HPDE6-E6E7 (cell line): ENCODE results near the gene PDZD2.

Experiments
- DNase-seq: peaks from one replicate; pipeline ENCODE4 v3.0.0; 2011; ENCODE audit warnings: missing footprints; ENCODE audit errors: extremely low spot score

Gene PDZD2

DNA sequence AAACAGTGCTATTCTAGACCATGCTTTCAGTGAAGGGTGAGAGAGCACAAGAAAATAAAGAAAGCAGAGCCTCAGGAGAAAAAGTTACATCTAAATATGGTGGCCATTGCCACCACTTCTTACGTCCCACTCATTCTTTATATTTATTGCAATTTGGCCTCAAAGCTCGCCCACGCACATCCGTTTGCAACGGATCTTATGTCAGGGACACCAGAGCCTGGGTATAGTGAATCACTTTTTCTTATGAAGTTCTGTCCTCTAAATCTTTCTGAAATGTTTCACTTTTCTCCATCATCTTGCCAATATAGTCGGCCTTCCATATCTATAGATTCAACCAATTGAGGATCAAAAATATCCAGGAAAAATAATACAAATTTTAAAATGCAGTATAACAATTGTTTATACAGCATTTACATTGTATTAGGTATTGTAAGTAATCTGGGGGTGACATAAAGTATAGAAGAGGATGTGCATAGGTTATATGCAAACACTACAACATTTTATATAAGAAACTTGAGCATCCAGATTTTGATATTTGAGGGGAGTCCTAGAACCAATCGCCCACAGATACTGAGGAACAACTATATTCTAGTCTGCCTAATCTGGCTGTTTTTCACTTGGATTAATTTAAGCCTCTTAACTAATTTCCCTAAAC is 500.0 kb downstream of the PDZD2 start:
- DNase-seq, result no peak

GRCh38 chr5:32143617-32144377 is 504.9 kb downstream of the PDZD2 start:
- DNase-seq, result no peak

DNA sequence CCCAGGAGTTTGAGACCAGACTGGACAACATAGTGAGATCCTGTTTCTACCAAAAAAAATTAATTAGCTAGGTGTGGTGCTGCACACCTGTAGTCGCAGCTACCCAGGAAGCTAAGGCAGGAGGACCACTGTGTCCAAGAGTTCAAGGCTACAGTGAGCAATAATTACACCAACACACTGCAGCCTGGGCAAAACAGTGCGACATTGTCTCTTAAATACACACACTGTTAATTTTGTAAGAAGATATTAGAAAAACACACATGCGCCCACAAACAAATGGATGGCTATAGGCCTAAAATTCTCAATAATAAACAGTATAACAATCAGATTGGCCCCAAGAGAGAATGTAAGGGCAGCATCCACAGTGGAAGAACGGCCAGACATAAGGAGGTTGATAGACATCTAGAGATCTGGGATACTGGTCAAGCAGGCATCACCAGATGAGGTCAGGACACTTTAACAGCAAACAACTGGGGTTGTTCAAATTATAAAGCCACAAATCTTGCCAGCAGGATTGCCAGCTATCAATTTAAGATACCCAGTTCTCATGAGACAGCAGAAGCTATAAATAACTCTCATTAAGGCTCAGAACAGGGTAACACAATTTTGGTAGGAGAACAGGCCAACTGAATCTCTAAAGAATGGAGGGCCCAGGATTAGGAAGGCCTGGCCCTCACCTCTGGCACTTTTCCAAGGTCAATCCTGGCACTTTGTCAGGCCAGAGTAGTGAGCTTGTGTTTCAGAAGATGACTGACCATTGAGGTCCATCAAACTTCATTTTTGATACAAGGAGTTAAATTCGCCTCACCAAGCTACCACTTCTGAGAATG is 505.7 kb downstream of the PDZD2 start:
- no peak for DNase-seq

DNA sequence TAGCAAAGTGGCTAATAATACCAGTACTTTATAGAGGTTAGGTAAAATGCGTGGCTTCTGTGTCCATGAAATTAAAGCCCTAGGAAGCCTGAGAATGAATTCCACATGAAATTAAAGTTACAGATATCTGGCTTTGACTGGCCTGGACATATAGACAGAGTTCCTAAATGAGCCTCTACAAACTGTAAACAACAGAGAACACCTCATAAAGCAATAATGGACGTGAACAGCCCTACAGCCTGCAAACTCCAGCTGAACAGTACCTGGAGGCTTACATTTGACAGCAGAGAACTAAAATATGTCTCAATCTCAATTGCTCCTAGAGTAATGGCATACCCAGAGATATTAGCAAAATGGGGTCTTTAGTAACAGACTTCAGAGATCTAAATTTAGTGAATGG is 506.4 kb downstream of the PDZD2 start:
- no peak for DNase-seq

DNA sequence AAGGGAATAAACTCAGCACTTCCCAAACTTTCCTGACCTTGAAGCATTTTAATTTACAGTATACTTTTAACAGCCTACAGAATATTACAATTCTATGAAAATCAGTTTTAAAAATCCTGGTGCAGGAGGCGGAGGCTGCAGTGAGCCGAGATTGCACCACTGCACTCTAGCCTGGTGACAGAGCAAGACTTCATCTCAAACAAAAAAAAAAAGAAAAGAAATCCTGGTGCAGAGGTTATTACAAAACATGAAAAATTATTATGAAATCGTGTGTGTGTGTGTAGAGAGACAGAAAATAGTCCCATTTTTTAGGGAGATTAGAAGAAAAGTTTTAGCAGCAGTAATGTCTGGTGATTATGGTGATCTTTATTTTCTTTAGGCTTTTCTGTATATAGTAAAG is 508.3 kb downstream of the PDZD2 start:
- DNase-seq, result no peak

DNA sequence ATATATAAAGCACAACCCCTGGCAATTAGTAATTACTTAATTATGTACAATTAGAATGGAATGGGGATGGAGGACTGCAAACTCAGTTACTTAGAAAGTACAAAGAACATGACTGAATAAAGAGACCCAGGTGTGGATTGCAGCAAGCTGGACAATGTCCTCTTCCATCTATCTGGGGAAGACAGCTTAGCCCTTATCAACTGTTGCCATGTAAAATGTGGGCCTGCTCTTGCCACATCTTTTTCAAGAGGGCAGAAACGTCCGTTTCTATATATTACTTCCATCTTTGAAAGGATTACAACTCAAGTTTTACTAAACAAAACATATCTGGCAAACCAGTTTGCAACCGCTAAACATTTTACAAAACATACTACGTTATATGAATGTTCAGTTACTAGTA is 509.0 kb downstream of the PDZD2 start:
- DNase-seq, result no peak

DNA sequence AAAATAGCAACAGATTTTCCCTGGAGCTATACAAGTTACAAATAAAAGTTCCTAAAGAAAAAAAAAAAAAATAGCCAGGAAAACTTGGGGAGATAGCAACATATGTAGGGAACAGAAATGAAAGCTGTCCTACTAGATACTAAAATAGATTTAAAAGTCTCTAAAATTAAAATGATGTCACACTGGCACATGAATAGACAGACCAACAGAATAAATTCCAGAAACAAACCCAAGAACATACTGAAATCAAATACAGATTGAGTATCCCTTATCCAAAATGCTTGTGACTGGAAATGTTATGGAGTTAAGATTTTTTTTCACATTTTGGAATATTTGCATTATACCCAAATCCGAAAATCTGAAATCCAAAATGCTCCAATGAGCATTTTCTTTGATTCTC is 511.4 kb downstream of the PDZD2 start:
- no peak for DNase-seq

- no peak for DNase-seq
These were observed 512.3 kb downstream of the PDZD2 start for GRCh38 chr5:32151198-32151597.

- DNase-seq, result no peak
These were observed 514.8 kb downstream of the PDZD2 start for GRCh38 chr5:32153723-32154122.

GRCh38 chr5:32155211-32155610 is 516.3 kb downstream of the PDZD2 start:
- DNase-seq, result no peak

- no peak for DNase-seq
These were observed 517.7 kb downstream of the PDZD2 start for GRCh38 chr5:32156635-32157034.

DNA sequence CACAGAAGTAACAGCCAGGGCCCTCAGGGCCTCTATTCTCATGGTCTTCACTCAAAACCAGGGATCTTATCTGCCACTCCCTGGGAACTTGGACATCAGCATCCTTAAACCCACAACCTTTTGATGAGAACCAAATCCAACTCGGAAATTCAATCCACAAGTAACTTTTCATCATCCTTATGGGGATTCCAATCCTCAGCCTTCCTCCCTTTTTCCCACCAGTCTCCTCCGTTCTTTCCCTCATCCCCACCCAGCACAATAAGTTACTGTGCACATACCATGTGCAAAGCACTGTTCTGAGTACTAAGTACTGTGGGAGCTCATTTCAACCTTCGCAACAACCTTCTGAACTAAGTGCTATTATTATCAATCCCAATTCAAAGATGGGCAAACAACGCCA is 518.1 kb downstream of the PDZD2 start:
- no peak for DNase-seq

DNA sequence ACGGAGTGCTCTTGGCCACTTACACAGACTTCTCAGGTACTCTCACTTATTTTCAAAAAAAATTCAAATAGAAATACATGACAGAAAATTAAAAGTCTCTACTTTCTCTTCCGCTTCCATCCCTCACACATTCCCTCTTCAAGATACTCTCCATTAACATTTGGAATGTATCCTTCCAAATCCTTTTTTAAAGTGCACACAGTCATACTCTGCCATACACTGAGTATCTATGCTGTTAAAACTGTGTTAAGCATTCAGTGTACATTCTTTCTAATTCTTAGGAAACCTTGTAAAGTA is 519.7 kb downstream of the PDZD2 start:
- DNase-seq, result no peak

- no peak for DNase-seq
These were observed 520.6 kb downstream of the PDZD2 start for GRCh38 chr5:32159328-32160072.

DNA sequence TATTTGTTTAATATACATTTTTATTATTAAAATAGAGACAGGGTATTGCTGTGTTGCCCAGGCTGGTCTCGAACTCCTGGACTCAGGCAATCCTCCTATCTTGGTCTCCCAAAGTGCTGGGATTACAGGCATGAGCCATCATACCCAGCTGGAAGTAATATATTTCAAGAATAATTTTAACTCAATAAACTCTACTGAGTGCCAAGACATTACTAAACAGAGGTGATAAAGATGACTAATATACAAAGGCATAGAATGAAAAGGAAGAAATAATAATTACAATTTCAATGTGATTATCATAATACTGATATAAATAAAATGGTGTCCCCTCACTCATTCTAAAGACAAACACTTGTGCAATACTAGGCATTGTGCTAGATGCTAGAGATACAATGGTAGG is 521.3 kb downstream of the PDZD2 start:
- DNase-seq, result no peak
